Neutrophil (primary cell): ENCODE measurements around the gene TBC1D14.

Experiments used
- H3K27ac ChIP-seq: fragments of 200-600 bp; sonication (generic); 2 replicates; pipeline ENCODE4 v1.5.1; 2016; ENCODE audit warnings: mild to moderate bottlenecking, moderate library complexity
- H3K27me3 ChIP-seq: fragments of 200-600 bp; sonication (generic); 2 replicates; pipeline ENCODE4 v1.6.0; 2016; ENCODE audit warnings: mild to moderate bottlenecking
- H3K36me3 ChIP-seq: fragments of 200-600 bp; sonication (generic); 2 replicates; pipeline ENCODE4 v1.5.1; 2017
- H3K4me1 ChIP-seq, 2 experiments: fragments of 200-600 bp in 1 of 2; sonication (generic) in 1 of 2; 1 replicate in 1 of 2; 2 replicates in 1 of 2; pipeline versions ENCODE4 v1.5.1 to v1.6.1; 2013 to 2016; ENCODE audit warnings: low read depth in 1 of 2, low read length in 1 of 2, mild to moderate bottlenecking in 1 of 2, moderate library complexity in 1 of 2; ENCODE audit not compliant: control insufficient read depth in 1 of 2, insufficient read depth in 1 of 2
- H3K4me3 ChIP-seq, 2 experiments: fragments of 200-600 bp in 1 of 2; sonication (generic) in 1 of 2; 1 replicate in 1 of 2; 2 replicates in 1 of 2; pipeline ENCODE4 v1.5.1; 2013 to 2016; ENCODE audit warnings: low read depth in 1 of 2, low read length in 1 of 2, mild to moderate bottlenecking in 1 of 2, moderate library complexity in 1 of 2
- H3K9me3 ChIP-seq: fragments of 200-600 bp; sonication (generic); 2 replicates; pipeline ENCODE4 v1.5.1; 2016
- CTCF ChIP-seq: fragments of 200-600 bp; sonication (generic); IDR thresholded peaks from 2 replicates; pipeline ENCODE4 v1.5.1; 2016; ENCODE audit warnings: antibody characterized with exemption

Gene TBC1D14

GRCh38 chr4:6996481-6996880 is 86.9 kb downstream of the TBC1D14 start:
- no peak for TF ChIP-seq CTCF
- no peaks in the 10 kb centered on the region for H3K9me3 ChIP-seq
- H3K27me3 ChIP-seq = no peaks in the 10 kb centered on the region
- H3K4me3 ChIP-seq = no peak overlapping the region
- H3K4me1 ChIP-seq = peaks cover 27 to 32% of the 10 kb centered on the region in 2 experiments
- H3K27ac ChIP-seq = no peak overlapping the region
- H3K36me3 ChIP-seq = peaks cover 78% of the 10 kb centered on the region

- H3K36me3 ChIP-seq = peaks cover 93% of the 10 kb centered on the region
- no peak for TF ChIP-seq CTCF
- H3K27ac ChIP-seq = peak overlapping the region; percentile 76
These were observed 89.8 kb downstream of the TBC1D14 start for GRCh38 chr4:6999172-7000086.

GRCh38 chr4:7000421-7001176 is 91.0 kb downstream of the TBC1D14 start:
- Histone ChIP-seq H3K4me3 (no peak overlapping the region), H3K27ac (no peak overlapping the region), H3K4me1 (peaks cover 22 to 25% of the 10 kb centered on the region in 2 experiments), H3K36me3 (peaks cover 93% of the 10 kb centered on the region), H3K9me3 (no peaks in the 10 kb centered on the region), H3K27me3 (no peaks in the 10 kb centered on the region)
- no peak for TF ChIP-seq CTCF

More at GRCh38 chr4:6999172-7000086, 89.8 kb downstream of the TBC1D14 start:
- no peaks in the 10 kb centered on the region for H3K9me3 ChIP-seq
- peaks cover 22 to 25% of the 10 kb centered on the region in 2 experiments for H3K4me1 ChIP-seq
- H3K27me3 ChIP-seq = no peaks in the 10 kb centered on the region
- peak overlapping the region in 1 of 2 experiments; percentile 20 for H3K4me3 ChIP-seq

GRCh38 chr4:7001271-7001670 is 91.6 kb downstream of the TBC1D14 start:
- Histone ChIP-seq H3K36me3 (peaks cover 93% of the 10 kb centered on the region), H3K27me3 (no peaks in the 10 kb centered on the region), H3K4me3 (no peak overlapping the region), H3K9me3 (no peaks in the 10 kb centered on the region), H3K27ac (no peak overlapping the region), H3K4me1 (peaks cover 22 to 25% of the 10 kb centered on the region in 2 experiments)
- TF ChIP-seq CTCF = no peak

- Histone ChIP-seq H3K9me3 (no peaks in the 10 kb centered on the region), H3K36me3 (peaks cover 93% of the 10 kb centered on the region), H3K27me3 (no peaks in the 10 kb centered on the region), H3K27ac (no peak overlapping the region), H3K4me3 (no peak overlapping the region), H3K4me1 (peaks cover 22 to 25% of the 10 kb centered on the region in 2 experiments)
- no peak for TF ChIP-seq CTCF
These were observed 92.7 kb downstream of the TBC1D14 start for GRCh38 chr4:7002336-7002735.
